Measurements from ENCODE around the gene ADAMTS2.

GRCh38 chr5:179311581-179311980, 33.7 kb downstream of the ADAMTS2 start:
- TF ChIP-seq CTCF (IDR thresholded peaks at IDR 0.05) (no peak), POLR2A (IDR thresholded peaks at IDR 0.05) (no peak)
